Endothelial cell of umbilical vein (primary cell): ENCODE data around the gene LCA5L.

Source experiments
- MYC ChIP-seq: IDR thresholded peaks from one replicate; pipeline ENCODE4 v1.6.1; 2011; ENCODE audit warnings: mild to moderate bottlenecking, low read depth, low read length
- POLR2A ChIP-seq: IDR thresholded peaks from 2 replicates; pipeline ENCODE4 v1.6.1; 2012; ENCODE audit warnings: low read depth, mild to moderate bottlenecking, control low read depth, low read length

GRCh38 chr21:39400173-39400572 is 45.4 kb downstream of the LCA5L start:
- TF ChIP-seq MYC: no peak
- no peak for TF ChIP-seq POLR2A
